Measurements from ENCODE around the gene SLC16A10. TPM values are rescaled to one million over a fixed set of nuclear protein-coding genes. Genes with fewer than 3 reads are reported as not detected.
A peak's percentile ranks its signal among the peaks of the same experiment; 100 is the strongest.

The SLC16A10 gene
- total and polyA plus RNA-seq, 2 of the 4 experiments (the other 2 are of a cell fraction) = not detected

GRCh38 chr6:111265842-111266241 lies 178.5 kb downstream of the SLC16A10 start:
- no peak overlapping the region for H3K14ac ChIP-seq (replicated peaks; ENCODE audit: low read depth, low read length)
- no peak overlapping the region for H3K4me2 ChIP-seq (ENCODE audit: low read depth, low read length)
- no peak overlapping the region for H2BK120ac ChIP-seq (ENCODE audit: low read depth, low read length)
- H3K9ac ChIP-seq (ENCODE audit: low read depth, low read length) = no peak overlapping the region
- no peaks in the 10 kb centered on the region for H3K9me3 ChIP-seq (ENCODE audit: control insufficient read depth, insufficient read depth, low read length)
- BruUV-seq (replicated peaks) = no TSS peak
- no peak overlapping the region for H2AK5ac ChIP-seq (ENCODE audit: low read depth, low read length)
- no CpG with 5 or more reads among the region's 6 CpGs for WGBS, 2 experiments (ENCODE audit: extremely low coverage in 2 of 2, insufficient read length in 1 of 2)
- H3K79me1 ChIP-seq (ENCODE audit: low read depth in 1 of 2, low read length in 2 of 2) = peaks cover 27 to 64% of the 10 kb centered on the region in 2 experiments
- H3K4me3 ChIP-seq (ENCODE audit: insufficient read depth, low read depth, low read length) = no peak overlapping the region
- no peak overlapping the region for H4K8ac ChIP-seq (ENCODE audit: low read depth in 2 of 2, low read length in 2 of 2)
- H2BK5ac ChIP-seq (ENCODE audit: low read depth, low read length, poor library complexity, severe bottlenecking) = peak overlapping the region; percentile 32
- ATAC-seq (ENCODE audit: low read depth) = peak; percentile 94
- H3K27ac ChIP-seq (ENCODE audit: insufficient read depth, low read length) = no peak overlapping the region
- H3K18ac ChIP-seq (ENCODE audit: low read depth, low read length) = no peak overlapping the region
- peaks cover 8% of the 10 kb centered on the region for H3K4me1 ChIP-seq (ENCODE audit: control insufficient read depth, insufficient read depth, low read length)
- peaks cover 18% of the 10 kb centered on the region for H3K36me3 ChIP-seq (ENCODE audit: control insufficient read depth, insufficient read depth, low read length)
- H4K5ac ChIP-seq (ENCODE audit: low read depth, low read length) = no peak overlapping the region
- TF ChIP-seq RFX5 (IDR thresholded peaks at IDR 0.05; ENCODE audit: low read depth, low read length) = no peak
- TF ChIP-seq FOS (IDR thresholded peaks at IDR 0.05; ENCODE audit: low read depth, low read length) = 0 out of 2 replicates have a peak, but pooled peaks have one; percentile 18
- TF ChIP-seq RCOR1 (IDR thresholded peaks at IDR 0.05; ENCODE audit: insufficient replicate concordance, low read length) = no peak
- no peak for TF ChIP-seq CHD1 (IDR thresholded peaks at IDR 0.05; ENCODE audit: low read depth, low read length)
- TF ChIP-seq CEBPB (IDR thresholded peaks at IDR 0.05; ENCODE audit: low read depth, low read length) = no peak
- peak; percentile 43 for TF ChIP-seq MAFK (IDR thresholded peaks at IDR 0.05; ENCODE audit: low read depth, low read length)
- H3K56ac ChIP-seq (ENCODE audit: extremely low read depth, insufficient read depth, low read length) = no peak overlapping the region
- intact Hi-C loops (cut with micrococcal nuclease) (no loop called here), in situ Hi-C loops (cut with MboI; ENCODE audit: low sequenced_read_pairs) (loop anchor here (10.0 kb wide), 1 partner anchor 199 kb away; no protein-coding TSS in a partner anchor), dilution Hi-C loops (cut with HindIII; ENCODE audit: low sequenced_read_pairs, unreplicated experiment) (no loop called here)
- H3K27me3 ChIP-seq (ENCODE audit: control insufficient read depth, insufficient read depth, low read length) = no peaks in the 10 kb centered on the region
- peak overlapping the region; percentile 7 for H2AFZ ChIP-seq (replicated peaks; ENCODE audit: low read length, poor library complexity)
- H2BK15ac ChIP-seq (ENCODE audit: low read depth, low read length) = no peak overlapping the region
- H2AK9ac ChIP-seq (replicated peaks; ENCODE audit: low read depth, low read length, poor library complexity) = no peak overlapping the region
- DNase-seq = peak; percentile 81
- no peak overlapping the region for H3K23ac ChIP-seq (ENCODE audit: low read depth, low read length)
- CTCF ChIA-PET = interaction anchor here (0.6 kb wide), 1 partner anchor 93 kb away, joined by 5 read pairs; no protein-coding TSS in a partner anchor
- H2BK20ac ChIP-seq (ENCODE audit: low read depth, low read length) = no peak overlapping the region
- H4K20me1 ChIP-seq (ENCODE audit: insufficient read depth, low read length) = peaks cover 12% of the 10 kb centered on the region; the same call in 1 of the 2 replicates
- H4K91ac ChIP-seq (ENCODE audit: insufficient read depth, low read depth, low read length) = no peak overlapping the region
- H3K9me1 ChIP-seq (ENCODE audit: insufficient read depth, low read length) = peaks cover 3% of the 10 kb centered on the region
- H3K4ac ChIP-seq (ENCODE audit: low read depth, low read length) = no peak overlapping the region
- POLR2A ChIA-PET (ENCODE audit: unreplicated experiment) = no interaction called here
